Parathyroid adenoma (tissue), 2 donors: ENCODE data around the gene ZNF276.
"Not testable (repeated sequence)": the region's sequence is repeated elsewhere in the genome, so short reads cannot be mapped to it uniquely, and the experiment has no call there.

Source experiments
- H2AFZ ChIP-seq: fragments of 300-600 bp; sonication (generic); one replicate; pipeline ENCODE4 v1.7.0; 2017; ENCODE audit warnings: antibody characterized with exemption, mild to moderate bottlenecking
- H3K27ac ChIP-seq: fragments of 300-600 bp; sonication (generic); one replicate; pipeline ENCODE4 v1.7.0; 2017
- H3K27me3 ChIP-seq: fragments of 300-600 bp; sonication (generic); one replicate; pipeline ENCODE4 v1.7.0; 2017; ENCODE audit warnings: low read length; ENCODE audit not compliant: control insufficient read depth, insufficient read depth
- H3K36me3 ChIP-seq: fragments of 300-600 bp; sonication (generic); one replicate; pipeline ENCODE4 v1.7.0; 2017; ENCODE audit warnings: low read length; ENCODE audit not compliant: control insufficient read depth, insufficient read depth
- H3K4me1 ChIP-seq: fragments of 300-600 bp; sonication (generic); one replicate; pipeline ENCODE4 v1.7.0; 2017; ENCODE audit warnings: control low read depth
- H3K4me2 ChIP-seq: fragments of 300-600 bp; sonication (generic); one replicate; pipeline ENCODE4 v1.7.0; 2017; ENCODE audit warnings: low read length
- H3K4me3 ChIP-seq: fragments of 300-600 bp; sonication (generic); one replicate; pipeline ENCODE4 v1.7.0; 2017; ENCODE audit warnings: low read depth, low read length
- H3K79me2 ChIP-seq: fragments of 300-600 bp; sonication (generic); one replicate; pipeline ENCODE4 v1.7.0; 2017; ENCODE audit warnings: control low read depth
- H3K9ac ChIP-seq: fragments of 300-600 bp; sonication (generic); one replicate; pipeline ENCODE4 v1.7.0; 2017; ENCODE audit warnings: mild to moderate bottlenecking
- H3K9me3 ChIP-seq: fragments of 300-600 bp; sonication (generic); one replicate; pipeline ENCODE4 v1.7.0; 2017; ENCODE audit warnings: low read length; ENCODE audit not compliant: control insufficient read depth
- CTCF ChIP-seq: fragments of 300-600 bp; sonication (generic); IDR thresholded peaks from one replicate; pipeline ENCODE4 v1.7.0; 2017; ENCODE audit warnings: antibody characterized with exemption, mild to moderate bottlenecking
- donor health status: primary hyperparathyroidism.

The ZNF276 gene

GRCh38 chr16:89779909-89780305 is 58.6 kb downstream of the ZNF276 start:
- H2AFZ ChIP-seq: no peak overlapping the region
- H3K27me3 ChIP-seq: no peaks in the 10 kb centered on the region
- H3K79me2 ChIP-seq: no peaks in the 10 kb centered on the region
- TF ChIP-seq CTCF: no peak
- no peak overlapping the region for H3K4me2 ChIP-seq
- no peaks in the 10 kb centered on the region for H3K4me1 ChIP-seq
- no peak overlapping the region for H3K9ac ChIP-seq
- no peak overlapping the region for H3K4me3 ChIP-seq
- no peaks in the 10 kb centered on the region for H3K36me3 ChIP-seq
- no peak overlapping the region for H3K27ac ChIP-seq
- H3K9me3 ChIP-seq: no peaks in the 10 kb centered on the region

GRCh38 chr16:89782489-89782888 is 61.2 kb downstream of the ZNF276 start:
- Histone ChIP-seq H3K79me2 (no peaks in the 10 kb centered on the region), H3K4me1 (no peaks in the 10 kb centered on the region), H3K27ac (no peak overlapping the region), H3K4me3 (no peak overlapping the region), H3K27me3 (no peaks in the 10 kb centered on the region), H2AFZ (no peak overlapping the region), H3K9ac (no peak overlapping the region), H3K9me3 (no peaks in the 10 kb centered on the region), H3K36me3 (no peaks in the 10 kb centered on the region), H3K4me2 (no peak overlapping the region)
- no peak for TF ChIP-seq CTCF

- not testable (repeated sequence) for H3K9me3 ChIP-seq, H3K27ac ChIP-seq, H3K27me3 ChIP-seq, H3K79me2 ChIP-seq, H3K4me2 ChIP-seq, H3K9ac ChIP-seq, H3K36me3 ChIP-seq, H3K4me1 ChIP-seq, H3K4me3 ChIP-seq, H2AFZ ChIP-seq
These were observed 62.6 kb downstream of the ZNF276 start for GRCh38 chr16:89783952-89784351.

GRCh38 chr16:89784406-89784805 is 63.1 kb downstream of the ZNF276 start:
- TF ChIP-seq CTCF: no peak
- Histone ChIP-seq H3K27me3 (no peaks in the 10 kb centered on the region), H2AFZ (no peak overlapping the region), H3K9ac (no peak overlapping the region), H3K4me2 (no peak overlapping the region), H3K4me1 (no peaks in the 10 kb centered on the region), H3K79me2 (no peaks in the 10 kb centered on the region), H3K4me3 (no peak overlapping the region), H3K9me3 (no peaks in the 10 kb centered on the region), H3K36me3 (no peaks in the 10 kb centered on the region), H3K27ac (no peak overlapping the region)

GRCh38 chr16:89785523-89786155 is 64.3 kb downstream of the ZNF276 start:
- no peaks in the 10 kb centered on the region for H3K36me3 ChIP-seq
- H2AFZ ChIP-seq: no peak overlapping the region

More at GRCh38 chr16:89785523-89786155, 64.3 kb downstream of the ZNF276 start:
- no peak for TF ChIP-seq CTCF
- Histone ChIP-seq H3K79me2 (no peaks in the 10 kb centered on the region), H3K9me3 (no peaks in the 10 kb centered on the region), H3K27ac (no peak overlapping the region), H3K4me2 (no peak overlapping the region), H3K27me3 (no peaks in the 10 kb centered on the region), H3K4me1 (no peaks in the 10 kb centered on the region), H3K4me3 (no peak overlapping the region), H3K9ac (no peak overlapping the region)
